ENCODE results near the gene MAP7D2. TPM values are rescaled to one million over a fixed set of nuclear protein-coding genes. Genes with fewer than 3 reads are reported as not detected.
A peak's percentile ranks its signal among the peaks of the same experiment; 100 is the strongest.

MAP7D2 gene
- total RNA-seq, 1 experiment from 2014 or later = 0.15 TPM

DNA sequence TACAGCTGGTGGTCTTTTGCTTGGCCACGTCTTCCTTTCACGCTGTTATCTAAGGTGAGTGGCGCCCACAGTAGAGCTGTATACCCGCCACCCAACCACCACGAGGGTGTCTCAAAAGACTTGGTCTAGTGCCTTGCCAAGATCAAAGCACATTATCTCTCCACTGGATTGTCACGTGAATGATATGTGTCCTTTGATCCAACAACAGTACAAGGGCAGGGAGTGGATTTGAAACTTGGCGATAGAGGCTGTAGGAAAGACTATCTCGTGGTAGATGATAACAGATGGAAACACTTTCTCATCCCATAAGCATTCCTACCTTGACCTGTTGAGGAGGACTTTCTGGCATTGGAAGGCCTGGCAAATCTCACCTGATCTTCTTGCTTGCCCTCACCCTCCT is 88.1 kb downstream of the MAP7D2 start:
- no peaks in the 10 kb centered on the region for H3K9me2 ChIP-seq (ENCODE audit: insufficient read depth)
- H3K27me3 ChIP-seq (ENCODE audit: insufficient read depth, low read length) = no peaks in the 10 kb centered on the region
- H3K79me2 ChIP-seq (ENCODE audit: insufficient read depth, low read length) = no peaks in the 10 kb centered on the region
- intact Hi-C loops (cut with micrococcal nuclease) = no loop called here
- no peak overlapping the region for H3K27ac ChIP-seq (ENCODE audit: low read depth, low read length)
- CTCF ChIA-PET = no interaction called here
- H3K4me1 ChIP-seq (ENCODE audit: control insufficient read depth in 1 of 2, insufficient read depth in 2 of 2, low read length in 2 of 2) = peaks cover 12 to 37% of the 10 kb centered on the region in 2 experiments; a peak in 3 of 4 replicates
- DNase-seq (ENCODE audit: low read depth, low spot score) (no peak), ATAC-seq (no peak)
- TF ChIP-seq SRF (IDR thresholded peaks at IDR 0.05; ENCODE audit: low read depth) = no peak
- no peak for TF ChIP-seq ZFX (IDR thresholded peaks at IDR 0.05)
- TF ChIP-seq FOSL1 (IDR thresholded peaks at IDR 0.05; ENCODE audit: low read depth) = no peak
- no peak for TF ChIP-seq YY1 (IDR thresholded peaks at IDR 0.05; ENCODE audit: extremely low read depth, insufficient replicate concordance, low read depth, low read length)
- TF ChIP-seq, protein P1, sequence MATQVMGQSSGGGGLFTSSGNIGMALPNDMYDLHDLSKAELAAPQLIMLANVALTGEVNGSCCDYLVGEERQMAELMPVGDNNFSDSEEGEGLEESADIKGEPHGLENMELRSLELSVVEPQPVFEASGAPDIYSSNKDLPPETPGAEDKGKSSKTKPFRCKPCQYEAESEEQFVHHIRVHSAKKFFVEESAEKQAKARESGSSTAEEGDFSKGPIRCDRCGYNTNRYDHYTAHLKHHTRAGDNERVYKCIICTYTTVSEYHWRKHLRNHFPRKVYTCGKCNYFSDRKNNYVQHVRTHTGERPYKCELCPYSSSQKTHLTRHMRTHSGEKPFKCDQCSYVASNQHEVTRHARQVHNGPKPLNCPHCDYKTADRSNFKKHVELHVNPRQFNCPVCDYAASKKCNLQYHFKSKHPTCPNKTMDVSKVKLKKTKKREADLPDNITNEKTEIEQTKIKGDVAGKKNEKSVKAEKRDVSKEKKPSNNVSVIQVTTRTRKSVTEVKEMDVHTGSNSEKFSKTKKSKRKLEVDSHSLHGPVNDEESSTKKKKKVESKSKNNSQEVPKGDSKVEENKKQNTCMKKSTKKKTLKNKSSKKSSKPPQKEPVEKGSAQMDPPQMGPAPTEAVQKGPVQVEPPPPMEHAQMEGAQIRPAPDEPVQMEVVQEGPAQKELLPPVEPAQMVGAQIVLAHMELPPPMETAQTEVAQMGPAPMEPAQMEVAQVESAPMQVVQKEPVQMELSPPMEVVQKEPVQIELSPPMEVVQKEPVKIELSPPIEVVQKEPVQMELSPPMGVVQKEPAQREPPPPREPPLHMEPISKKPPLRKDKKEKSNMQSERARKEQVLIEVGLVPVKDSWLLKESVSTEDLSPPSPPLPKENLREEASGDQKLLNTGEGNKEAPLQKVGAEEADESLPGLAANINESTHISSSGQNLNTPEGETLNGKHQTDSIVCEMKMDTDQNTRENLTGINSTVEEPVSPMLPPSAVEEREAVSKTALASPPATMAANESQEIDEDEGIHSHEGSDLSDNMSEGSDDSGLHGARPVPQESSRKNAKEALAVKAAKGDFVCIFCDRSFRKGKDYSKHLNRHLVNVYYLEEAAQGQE (IDR thresholded peaks at IDR 0.05; ENCODE audit: low read depth) = no peak
- no peak for TF ChIP-seq TCF7L2 (IDR thresholded peaks at IDR 0.05; ENCODE audit: borderline replicate concordance, extremely low read depth, insufficient read depth, insufficient read length)
- H3K4me2 ChIP-seq (ENCODE audit: low read length) = no peak overlapping the region
- BruUV-seq (replicated peaks) = no TSS peak
- no peak overlapping the region for H2AFZ ChIP-seq (ENCODE audit: low read depth, low read length, poor library complexity, severe bottlenecking)
- no peak overlapping the region for H3K9ac ChIP-seq (ENCODE audit: low read length)
- no peaks in the 10 kb centered on the region for H4K20me1 ChIP-seq (ENCODE audit: insufficient read depth)
- RAD21 ChIA-PET (ENCODE audit: low non-redundant PET in 1 of 2, low total read pairs in 2 of 2, uncharacterized antibody in 2 of 2, unreplicated experiment in 2 of 2) = no interaction called here
- no peaks in the 10 kb centered on the region for H3K9me3 ChIP-seq (ENCODE audit: control insufficient read depth in 1 of 2, insufficient read depth in 1 of 2, low read depth in 1 of 2, low read length in 2 of 2)
- H3K36me3 ChIP-seq (ENCODE audit: control insufficient read depth in 1 of 2, insufficient read depth in 2 of 2, low read length in 2 of 2) = no peaks in the 10 kb centered on the region
- POLR2A ChIA-PET = no interaction called here
- no peak overlapping the region for H3K4me3 ChIP-seq (replicated peaks in 1 of 2; ENCODE audit: low read depth in 1 of 2, low read length in 2 of 2)

DNA sequence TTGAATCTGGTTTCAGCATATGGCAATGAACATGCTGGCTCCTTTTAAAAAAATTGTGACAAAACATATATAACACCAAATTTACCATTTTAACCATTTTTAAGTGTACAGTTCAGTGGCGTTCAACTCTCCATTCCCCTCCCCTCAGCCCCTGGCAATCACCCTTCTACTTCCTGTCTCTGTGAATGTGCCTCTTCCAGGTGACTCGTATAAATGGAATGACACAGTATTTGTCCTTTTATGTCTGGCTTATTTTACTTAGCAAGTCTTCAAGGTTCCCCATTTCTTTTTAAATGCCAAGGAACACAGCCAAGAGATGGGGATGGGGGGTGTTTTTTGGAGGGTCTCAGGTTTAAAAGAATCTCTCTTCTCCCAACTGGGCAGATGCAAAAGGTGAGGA is 90.4 kb downstream of the MAP7D2 start:
- H3K36me3 ChIP-seq (ENCODE audit: control insufficient read depth in 1 of 2, insufficient read depth in 2 of 2, low read length in 2 of 2) = no peaks in the 10 kb centered on the region
- TF ChIP-seq, protein P1 (IDR thresholded peaks at IDR 0.05; ENCODE audit: low read depth) = no peak
- TF ChIP-seq FOSL1 (IDR thresholded peaks at IDR 0.05; ENCODE audit: low read depth) = peak; percentile 29; the same call in 1 of the 2 replicates
- peak; percentile 49; the same call in 1 of the 2 replicates for ATAC-seq
- H3K4me3 ChIP-seq (replicated peaks in 1 of 2; ENCODE audit: low read depth in 1 of 2, low read length in 2 of 2) = no peak overlapping the region
- H3K9ac ChIP-seq (ENCODE audit: low read length) = no peak overlapping the region
- ChIA-PET CTCF (no interaction called here), POLR2A (no interaction called here), RAD21 (ENCODE audit: low non-redundant PET in 1 of 2, low total read pairs in 2 of 2, uncharacterized antibody in 2 of 2, unreplicated experiment in 2 of 2) (no interaction called here)
- no peaks in the 10 kb centered on the region for H3K79me2 ChIP-seq (ENCODE audit: insufficient read depth, low read length)
- BruUV-seq (replicated peaks) = no TSS peak
- H3K9me2 ChIP-seq (ENCODE audit: insufficient read depth) = no peaks in the 10 kb centered on the region
- intact Hi-C loops (cut with micrococcal nuclease) = no loop called here
- H3K4me1 ChIP-seq (ENCODE audit: control insufficient read depth in 1 of 2, insufficient read depth in 2 of 2, low read length in 2 of 2) = peaks cover 12 to 37% of the 10 kb centered on the region in 2 experiments; a peak in 3 of 4 replicates
- H4K20me1 ChIP-seq (ENCODE audit: insufficient read depth) = no peaks in the 10 kb centered on the region
- H3K27ac ChIP-seq (ENCODE audit: low read depth, low read length) = no peak overlapping the region
- H3K4me2 ChIP-seq (ENCODE audit: low read length) = peak overlapping the region; percentile 37
- H3K9me3 ChIP-seq (ENCODE audit: control insufficient read depth in 1 of 2, insufficient read depth in 1 of 2, low read depth in 1 of 2, low read length in 2 of 2) = no peaks in the 10 kb centered on the region
- no peak for DNase-seq (ENCODE audit: low read depth, low spot score)
- H3K27me3 ChIP-seq (ENCODE audit: insufficient read depth, low read length) = no peaks in the 10 kb centered on the region
- peak overlapping the region; percentile 82 for H2AFZ ChIP-seq (ENCODE audit: low read depth, low read length, poor library complexity, severe bottlenecking)

Data from HCT116 (cell line).